GM12878 (cell line): ENCODE results near the gene TMEM236. TPM values are rescaled to one million over a fixed set of nuclear protein-coding genes. Genes with fewer than 3 reads are reported as not detected.

ENCODE experiments used
- ATAC-seq: fragments of 200-7000 bp; cut with Tn5 transposase; 3 replicates; pipeline ENCODE4 v1.9.1; 2020; ENCODE audit warnings: mild to moderate bottlenecking, moderate library complexity
- BruUV-seq: library from RNA; stranded (reverse); fragments of 400-500 nt; replicated peaks from 2 replicates; lab custom pipeline; 2021; lab: Mats Ljungman, UMichigan
- CTCF ChIA-PET: fragments of 300-600 bp; sonication (Branson Sonifier 250); formaldehyde crosslinking; extraction: SDS; loops from one replicate; lab custom pipeline; 2021; ENCODE audit warnings: inconsistent platforms; lab: Yijun Ruan, JAX
- POLR2A ChIA-PET: fragments of 350-600 bp; formaldehyde crosslinking; extraction: SDS; loops from one replicate; lab custom pipeline; 2021; ENCODE audit warnings: inconsistent platforms; lab: Charles Lee
- RAD21 ChIA-PET: fragments of 300-600 bp; sonication (Branson Sonifier 250); formaldehyde crosslinking; loops from one replicate; lab custom pipeline; 2023; ENCODE audit warnings: antibody characterized with exemption; ENCODE audit not compliant: unreplicated experiment; lab: Charles Lee
- SMC1A ChIA-PET: fragments of 300-600 bp; sonication (Branson Sonifier 250); formaldehyde crosslinking; loops from one replicate; lab custom pipeline; 2023; ENCODE audit not compliant: unreplicated experiment, uncharacterized antibody; lab: Charles Lee
- DNase-seq: peaks from one replicate; pipeline ENCODE4 v3.0.0-alpha.2; 2011; ENCODE audit warnings: low read depth, low spot score
- FAIRE-seq: peaks from 3 replicates; lab custom pipeline; 2011; peaks lifted over from hg19 to GRCh38; lab: Jason Lieb, UNC
- H2AFZ ChIP-seq: 2 replicates; pipeline ENCODE4 v1.6.0; 2011; ENCODE audit warnings: low read depth, low read length, control low read depth; ENCODE audit not compliant: control insufficient read depth
- H3K27ac ChIP-seq: 2 replicates; pipeline ENCODE4 v1.5.1; 2011; ENCODE audit warnings: control low read depth; ENCODE audit not compliant: control insufficient read depth, insufficient read depth
- H3K27me3 ChIP-seq, 2 experiments: replicated peaks in 1 of 2; 2 replicates each; pipeline versions ENCODE4 v1.6.0 to v1.6.1; 2011; ENCODE audit warnings: low read length in 1 of 2; ENCODE audit not compliant: control insufficient read depth in 2 of 2, insufficient read depth in 2 of 2
- H3K36me3 ChIP-seq, 2 experiments: 2 replicates each; pipeline ENCODE4 v1.5.1; 2011; ENCODE audit warnings: low read length in 1 of 2; ENCODE audit not compliant: control insufficient read depth in 2 of 2, insufficient read depth in 2 of 2
- H3K4me1 ChIP-seq: 2 replicates; pipeline ENCODE4 v1.6.1; 2011; ENCODE audit warnings: mild to moderate bottlenecking, low read length, moderate library complexity, mixed read lengths; ENCODE audit not compliant: control insufficient read depth, insufficient read depth
- H3K4me2 ChIP-seq: 2 replicates; pipeline ENCODE4 v1.6.0; 2011; ENCODE audit warnings: control low read depth; ENCODE audit not compliant: control insufficient read depth, insufficient read depth
- H3K4me3 ChIP-seq: fragments of 200-600 bp; sonication (generic); 2 replicates; pipeline ENCODE4 v1.5.1; 2016
- H3K79me2 ChIP-seq: 2 replicates; pipeline ENCODE4 v1.6.0; 2011; ENCODE audit warnings: low read length; ENCODE audit not compliant: control insufficient read depth, insufficient read depth
- H3K9ac ChIP-seq: 2 replicates; pipeline ENCODE4 v1.8.0; 2011; ENCODE audit warnings: low read length, control low read depth, mixed read lengths; ENCODE audit not compliant: control insufficient read depth, insufficient read depth
- H3K9me3 ChIP-seq: replicated peaks from 3 replicates; pipeline ENCODE4 v1.5.1; 2011; ENCODE audit warnings: mild to moderate bottlenecking, low read length; ENCODE audit not compliant: control insufficient read depth, insufficient read depth
- H4K20me1 ChIP-seq: 2 replicates; pipeline ENCODE4 v1.6.0; 2011; ENCODE audit not compliant: control insufficient read depth, insufficient read depth
- ASH2L ChIP-seq: fragments of 300-600, 200-600 bp; sonication (generic); IDR thresholded peaks from 2 replicates; pipeline ENCODE4 v1.6.1; 2017; ENCODE audit warnings: low read depth, mild to moderate bottlenecking, borderline replicate concordance
- ATF3 ChIP-seq: IDR thresholded peaks from 2 replicates; pipeline ENCODE4 v1.6.1; 2011; ENCODE audit warnings: low read depth, mild to moderate bottlenecking, low read length, moderate library complexity, borderline replicate concordance; ENCODE audit errors: extremely low read depth
- FOXM1 ChIP-seq: IDR thresholded peaks from 2 replicates; pipeline ENCODE4 v1.6.1; 2012; ENCODE audit warnings: low read depth, mild to moderate bottlenecking, inconsistent platforms, low read length, moderate library complexity
- JUND ChIP-seq: IDR thresholded peaks from 2 replicates; pipeline ENCODE4 v1.6.1; 2012; ENCODE audit warnings: low read depth, mild to moderate bottlenecking, low read length, improper control_type of control experiment, moderate library complexity
- PAX8 ChIP-seq: fragments of 450-650 bp; IDR thresholded peaks from 2 replicates; pipeline ENCODE4 v1.6.1; 2017; ENCODE audit warnings: mild to moderate bottlenecking, moderate library complexity
- RELA ChIP-seq: fragments of 450-650 bp; IDR thresholded peaks from 2 replicates; pipeline ENCODE4 v1.8.0; 2014; ENCODE audit warnings: borderline replicate concordance; ENCODE audit not compliant: partially characterized antibody
- SPI1 ChIP-seq: IDR thresholded peaks from 2 replicates; pipeline ENCODE4 v1.6.1; 2011; ENCODE audit warnings: low read depth, mild to moderate bottlenecking, low read length, moderate library complexity, borderline replicate concordance; ENCODE audit not compliant: insufficient read depth
- STAT3 ChIP-seq: IDR thresholded peaks from 2 replicates; pipeline ENCODE4 v1.6.1; 2011; ENCODE audit warnings: low read depth, low read length, improper control_type of control experiment
- ZSCAN29 ChIP-seq: fragments of 450-650 bp; IDR thresholded peaks from 2 replicates; pipeline ENCODE4 v1.6.1; 2017; ENCODE audit warnings: mild to moderate bottlenecking, moderate library complexity
- WGBS: methylation state at CpG from one replicate; pipeline ENCODE4 v1.1.6; 2016; ENCODE audit warnings: low lambda C conversion rate; ENCODE audit not compliant: insufficient replicate concordance, insufficient coverage; ENCODE audit errors: missing lambda C conversion rate; 5-methylcytosine and 5-hydroxymethylcytosine counted together
- in situ Hi-C: fragments of 300-500 bp; cut with MboI; formaldehyde crosslinking; loops from 9 replicates; pipeline ENCODE4 v1.14.3; 2018; ENCODE audit warnings: mixed read lengths
- intact Hi-C: fragments of 100-400 bp; cut with micrococcal nuclease; formaldehyde crosslinking; loops from one replicate; pipeline ENCODE4 v1.14.2; 2022; ENCODE audit not compliant: unreplicated experiment
- polyA plus RNA-seq, 11 experiments: library from polyadenylated mRNA; depleted of rRNA in 4 of 11; unstranded in 6 of 11; stranded (reverse) in 5 of 11; fragments of >200 nt; fragmentation: Nextera tagmentation in 4 of 11; fragmentation: Illumina TruSeq in 1 of 11; extraction: Ambion mirVana in 4 of 11; extraction: Trizol in 1 of 11; gene quantifications; 1 replicate in 1 of 11; 2 replicates in 10 of 11; pipeline versions ENCODE4 v1.2.1 to v1.2.3, GENCODE V29; 2011 to 2016; ENCODE audit warnings: inconsistent platforms in 2 of 11, missing spikeins in 2 of 11, low read depth in 1 of 11
- total RNA-seq, 4 experiments: library from RNA; depleted of rRNA in 3 of 4; stranded (reverse); fragments of >200 nt in 3 of 4; fragmentation: Illumina TruSeq in 1 of 4; extraction: Trizol in 1 of 4; gene quantifications; 2 replicates each; pipeline versions ENCODE4 v1.2.1 to v1.2.3, GENCODE V29; 2013 to 2021

The TMEM236 gene
- total and polyA plus RNA-seq, 10 of the 15 experiments (the other 5 are each of a cell fraction or from before 2014, with no cell fraction given) = 0.03 TPM; not detected in 9

GRCh38 chr10:17740668-17741067 lies 11.3 kb upstream of the TMEM236 start:
- Histone ChIP-seq H4K20me1 (no peaks in the 10 kb centered on the region; the same call in 1 of the 2 replicates), H3K27ac (no peak overlapping the region), H3K4me3 (no peak overlapping the region), H3K4me1 (no peaks in the 10 kb centered on the region), H3K79me2 (no peaks in the 10 kb centered on the region), H3K9ac (no peak overlapping the region), H2AFZ (no peak overlapping the region), H3K36me3 (no peaks in the 10 kb centered on the region), H3K27me3 (no peaks in the 10 kb centered on the region; a peak in 1 of 4 replicates), H3K4me2 (no peak overlapping the region), H3K9me3 (no peaks in the 10 kb centered on the region)
- in situ Hi-C loops (loop anchor here (5.0 to 25.0 kb wide), 2 partner anchors 133 to 903 kb away; no protein-coding TSS in a partner anchor), intact Hi-C loops (loop anchor here (5.0 kb wide), 1 partner anchor 893 kb away; no protein-coding TSS in a partner anchor)
- RAD21 ChIA-PET = interaction anchor here (1.0 kb wide), 1 partner anchor 134 kb away, joined by 4 read pairs; no protein-coding TSS in a partner anchor
- no peak for FAIRE-seq
- 0% methylated on average over 1 of the region's 1 CpG for WGBS
- ATAC-seq = no peak
- no peak for DNase-seq
- no TSS peak for BruUV-seq
- CTCF ChIA-PET = interaction anchor here (0.6 to 4.9 kb wide), 4 partner anchors 96 to 325 kb away, joined by 3 to 61 read pairs (median 5); no protein-coding TSS in a partner anchor
- SMC1A ChIA-PET = no interaction called here
- POLR2A ChIA-PET = no interaction called here
- TF ChIP-seq ATF3 = no peak
- TF ChIP-seq STAT3 = no peak
- no peak for TF ChIP-seq ZSCAN29
- TF ChIP-seq JUND = no peak
- TF ChIP-seq PAX8 = no peak
- TF ChIP-seq RELA = no peak
- no peak for TF ChIP-seq SPI1
- TF ChIP-seq FOXM1 = no peak
- no peak for TF ChIP-seq ASH2L
